Measurements from ENCODE around the gene FBXL15. TPM values are rescaled to one million over a fixed set of nuclear protein-coding genes. Genes with fewer than 3 reads are reported as not detected.

The FBXL15 gene
- total and polyA plus RNA-seq, 11 donors, result 6.6 to 20.0 (median 10.2) TPM

DNA sequence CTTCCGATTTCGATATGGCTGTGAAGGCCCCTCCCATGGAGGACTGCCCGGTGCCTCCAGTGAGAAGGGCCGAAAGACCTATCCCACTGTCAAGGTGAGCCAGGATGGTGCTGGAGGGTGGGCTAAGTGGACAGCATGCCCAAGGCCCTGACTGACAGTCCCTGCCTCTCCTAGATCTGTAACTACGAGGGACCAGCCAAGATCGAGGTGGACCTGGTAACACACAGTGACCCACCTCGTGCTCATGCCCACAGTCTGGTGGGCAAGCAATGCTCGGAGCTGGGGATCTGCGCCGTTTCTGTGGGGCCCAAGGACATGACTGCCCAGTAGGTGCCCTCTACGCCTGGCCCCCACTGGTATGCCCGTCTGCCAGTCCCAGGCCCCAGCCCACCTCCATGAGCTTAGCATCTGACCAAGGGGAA is 23.9 kb upstream of the FBXL15 start:
- 86 to 94% (median 91%) methylated on average over 11 to 12 of the region's 12 CpGs for WGBS, 4 donors
- intact Hi-C loops (cut with DNase I), result loop anchor here in 8 of 10 donors (2.0 to 10.0 kb wide), 7 partner anchors 81 to 229 kb away; partner anchors contain the start of gene ELOVL3 (in 1 of the 8)
- TF ChIP-seq, protein P1, sequence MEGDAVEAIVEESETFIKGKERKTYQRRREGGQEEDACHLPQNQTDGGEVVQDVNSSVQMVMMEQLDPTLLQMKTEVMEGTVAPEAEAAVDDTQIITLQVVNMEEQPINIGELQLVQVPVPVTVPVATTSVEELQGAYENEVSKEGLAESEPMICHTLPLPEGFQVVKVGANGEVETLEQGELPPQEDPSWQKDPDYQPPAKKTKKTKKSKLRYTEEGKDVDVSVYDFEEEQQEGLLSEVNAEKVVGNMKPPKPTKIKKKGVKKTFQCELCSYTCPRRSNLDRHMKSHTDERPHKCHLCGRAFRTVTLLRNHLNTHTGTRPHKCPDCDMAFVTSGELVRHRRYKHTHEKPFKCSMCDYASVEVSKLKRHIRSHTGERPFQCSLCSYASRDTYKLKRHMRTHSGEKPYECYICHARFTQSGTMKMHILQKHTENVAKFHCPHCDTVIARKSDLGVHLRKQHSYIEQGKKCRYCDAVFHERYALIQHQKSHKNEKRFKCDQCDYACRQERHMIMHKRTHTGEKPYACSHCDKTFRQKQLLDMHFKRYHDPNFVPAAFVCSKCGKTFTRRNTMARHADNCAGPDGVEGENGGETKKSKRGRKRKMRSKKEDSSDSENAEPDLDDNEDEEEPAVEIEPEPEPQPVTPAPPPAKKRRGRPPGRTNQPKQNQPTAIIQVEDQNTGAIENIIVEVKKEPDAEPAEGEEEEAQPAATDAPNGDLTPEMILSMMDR (IDR thresholded peaks at IDR 0.05), result no peak
- TF ChIP-seq POLR2A (IDR thresholded peaks at IDR 0.05), result no peak
- H3K27me3 ChIP-seq, result no peaks in the 10 kb centered on the region
- peak in 1 of 5 donors; percentile 18 for DNase-seq
- peak overlapping the region in 8 of 12 donors; percentile 64 to 91 (median 76) for H3K4me3 ChIP-seq
- H3K36me3 ChIP-seq, result peaks cover 0 to 49% (median 16%) of the 10 kb centered on the region in 9 donors
- ATAC-seq, result no peak
- peak overlapping the region in 6 of 12 donors; percentile 89 to 99 (median 97) for H3K27ac ChIP-seq
- peaks cover 3 to 53% (median 33%) of the 10 kb centered on the region in 12 donors for H3K4me1 ChIP-seq
- no peaks in the 10 kb centered on the region for H3K9me3 ChIP-seq

DNA sequence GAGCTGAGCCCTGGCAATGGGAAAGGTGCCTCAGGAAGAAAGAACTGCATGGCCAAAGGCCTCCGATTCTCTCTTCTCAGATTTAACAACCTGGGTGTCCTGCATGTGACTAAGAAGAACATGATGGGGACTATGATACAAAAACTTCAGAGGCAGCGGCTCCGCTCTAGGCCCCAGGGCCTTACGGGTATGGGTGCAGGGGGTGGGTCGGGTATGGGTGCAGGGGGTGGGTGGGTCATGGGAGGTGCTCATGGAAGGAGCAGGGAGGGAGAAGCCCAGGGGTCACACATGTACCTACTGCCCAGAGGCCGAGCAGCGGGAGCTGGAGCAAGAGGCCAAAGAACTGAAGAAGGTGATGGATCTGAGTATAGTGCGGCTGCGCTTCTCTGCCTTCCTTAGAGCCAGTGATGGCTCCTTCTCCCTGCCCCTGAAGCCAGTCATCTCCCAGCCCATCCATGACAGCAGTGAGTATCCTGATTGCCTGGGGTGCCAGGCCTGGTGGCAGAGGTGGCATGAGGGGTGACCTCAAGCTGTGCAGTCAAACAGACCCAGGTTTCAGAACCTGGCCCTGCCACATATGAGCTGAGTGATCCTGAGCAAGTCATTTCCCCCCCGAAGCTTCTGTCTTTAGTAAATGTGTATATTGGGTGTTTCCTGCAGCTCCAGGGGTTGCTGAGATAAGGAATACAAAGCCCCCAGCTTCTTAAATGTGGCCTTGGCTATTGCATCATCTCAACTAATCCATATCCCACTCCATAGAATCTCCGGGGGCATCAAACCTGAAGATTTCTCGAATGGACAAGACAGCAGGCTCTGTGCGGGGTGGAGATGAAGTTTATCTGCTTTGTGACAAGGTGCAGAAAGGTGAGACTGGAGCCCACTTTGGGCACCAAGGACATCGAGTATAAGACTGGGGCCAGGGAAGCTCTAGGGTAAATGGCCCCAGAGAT is 23.1 kb upstream of the FBXL15 start:
- H3K27me3 ChIP-seq, result no peaks in the 10 kb centered on the region
- peak overlapping the region in 2 of 12 donors; percentile 99 for H3K27ac ChIP-seq
- H3K36me3 ChIP-seq, result peaks cover 0 to 57% (median 20%) of the 10 kb centered on the region in 9 donors
- intact Hi-C loops (cut with DNase I), result loop anchor here in 9 of 10 donors (2.0 to 10.0 kb wide), 8 partner anchors 80 to 230 kb away; partner anchors contain the start of gene ELOVL3 (in 1 of the 9)
- TF ChIP-seq, protein P1 (IDR thresholded peaks at IDR 0.05), result no peak
- no peak for TF ChIP-seq POLR2A (IDR thresholded peaks at IDR 0.05)
- ATAC-seq (no peak), DNase-seq (peak in 1 of 5 donors; percentile 13)
- peak overlapping the region in 1 of 12 donors; percentile 91 for H3K4me3 ChIP-seq
- H3K9me3 ChIP-seq, result no peaks in the 10 kb centered on the region
- 92 to 96% (median 95%) methylated on average over 14 of the region's 14 CpGs for WGBS, 4 donors
- peaks cover 3 to 53% (median 33%) of the 10 kb centered on the region in 12 donors for H3K4me1 ChIP-seq

DNA sequence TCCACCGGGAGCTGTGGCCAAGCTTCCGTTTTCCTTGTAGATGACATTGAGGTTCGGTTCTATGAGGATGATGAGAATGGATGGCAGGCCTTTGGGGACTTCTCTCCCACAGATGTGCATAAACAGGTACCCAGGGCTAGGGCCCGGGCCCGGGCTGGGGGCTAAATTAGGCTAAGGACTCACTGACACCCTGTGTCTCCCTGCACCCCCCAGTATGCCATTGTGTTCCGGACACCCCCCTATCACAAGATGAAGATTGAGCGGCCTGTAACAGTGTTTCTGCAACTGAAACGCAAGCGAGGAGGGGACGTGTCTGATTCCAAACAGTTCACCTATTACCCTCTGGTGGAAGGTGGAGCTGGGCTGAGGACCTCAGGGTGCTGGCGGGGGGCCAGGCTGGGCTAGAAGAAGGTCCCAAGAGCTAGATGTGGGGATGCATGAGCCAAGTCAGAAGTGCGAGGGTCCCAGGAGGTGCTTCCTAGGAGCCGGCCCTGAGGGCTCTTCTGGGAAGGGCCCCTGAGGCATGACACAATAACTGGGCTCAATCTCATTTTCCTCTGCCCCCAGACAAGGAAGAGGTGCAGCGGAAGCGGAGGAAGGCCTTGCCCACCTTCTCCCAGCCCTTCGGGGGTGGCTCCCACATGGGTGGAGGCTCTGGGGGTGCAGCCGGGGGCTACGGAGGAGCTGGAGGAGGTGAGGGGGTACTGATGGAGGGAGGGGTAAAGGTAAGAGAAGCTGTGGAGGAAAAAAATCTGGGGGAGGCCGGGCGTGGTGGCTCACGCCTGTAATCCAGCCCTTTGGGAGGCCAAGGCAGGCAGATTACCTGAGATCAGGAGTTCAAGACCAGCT is 22.2 kb upstream of the FBXL15 start:
- DNase-seq (peak in 1 of 5 donors; percentile 24), ATAC-seq (no peak)
- WGBS, 4 donors, result 87 to 94% (median 89%) methylated on average over 20 to 21 of the region's 21 CpGs
- no peaks in the 10 kb centered on the region for H3K9me3 ChIP-seq
- TF ChIP-seq, protein P1 (IDR thresholded peaks at IDR 0.05), result no peak
- no peak for TF ChIP-seq POLR2A (IDR thresholded peaks at IDR 0.05)
- H3K27me3 ChIP-seq, result no peaks in the 10 kb centered on the region
- H3K4me1 ChIP-seq, result peaks cover 3 to 49% (median 30%) of the 10 kb centered on the region in 12 donors
- intact Hi-C loops (cut with DNase I), result loop anchor here in 8 of 10 donors (2.0 to 10.0 kb wide), 8 partner anchors 79 to 231 kb away; partner anchors contain the start of gene ELOVL3 (in 1 of the 8)
- peaks cover 0 to 66% (median 21%) of the 10 kb centered on the region in 9 donors for H3K36me3 ChIP-seq
- peak overlapping the region in 8 of 12 donors; percentile 82 to 99 (median 90) for H3K27ac ChIP-seq
- H3K4me3 ChIP-seq, result peak overlapping the region in 7 of 12 donors; percentile 60 to 85 (median 75)

All from heart left ventricle (tissue), 16 donors.